Adipocyte (in vitro differentiated cells): ENCODE data around the gene WDR59.

ENCODE experiments used
- DNase-seq: peaks from one replicate; pipeline ENCODE4 v3.0.0-alpha.2; 2015; ENCODE audit warnings: low read depth
- H3K27me3 ChIP-seq: replicated peaks from 2 replicates; pipeline ENCODE4 v1.7.0; 2013; ENCODE audit warnings: mild to moderate bottlenecking, low read length, moderate library complexity; ENCODE audit not compliant: control insufficient read depth, insufficient read depth
- H3K36me3 ChIP-seq: 2 replicates; pipeline ENCODE4 v1.7.0; 2013; ENCODE audit warnings: low read length, mild to moderate bottlenecking, moderate library complexity; ENCODE audit not compliant: control insufficient read depth, insufficient read depth, severe bottlenecking
- H3K4me1 ChIP-seq: 2 replicates; pipeline ENCODE4 v1.7.0; 2013; ENCODE audit warnings: mild to moderate bottlenecking, low read length, moderate library complexity; ENCODE audit not compliant: control insufficient read depth, insufficient read depth
- H3K4me3 ChIP-seq: 2 replicates; pipeline ENCODE4 v1.7.0; 2013; ENCODE audit warnings: mild to moderate bottlenecking, low read length, moderate library complexity
- H3K9ac ChIP-seq: 2 replicates; pipeline ENCODE4 v1.7.0; 2013; ENCODE audit warnings: mild to moderate bottlenecking, low read length, moderate library complexity
- H3K9me3 ChIP-seq: 2 replicates; pipeline ENCODE4 v1.7.0; 2013; ENCODE audit warnings: mild to moderate bottlenecking, low read length, moderate library complexity; ENCODE audit not compliant: control insufficient read depth

WDR59 gene

GRCh38 chr16:74825941-74826340 is 159.0 kb downstream of the WDR59 start:
- no peaks in the 10 kb centered on the region for H3K4me1 ChIP-seq
- H3K9me3 ChIP-seq = peaks cover 16% of the 10 kb centered on the region
- H3K27me3 ChIP-seq = peaks cover 55% of the 10 kb centered on the region
- DNase-seq = no peak
- H3K4me3 ChIP-seq = no peak overlapping the region
- H3K9ac ChIP-seq = no peak overlapping the region
- H3K36me3 ChIP-seq = no peaks in the 10 kb centered on the region

GRCh38 chr16:74825016-74825415 is 159.9 kb downstream of the WDR59 start:
- Histone ChIP-seq H3K36me3 (no peaks in the 10 kb centered on the region), H3K4me1 (no peaks in the 10 kb centered on the region), H3K9ac (no peak overlapping the region), H3K27me3 (peaks cover 53% of the 10 kb centered on the region), H3K4me3 (no peak overlapping the region), H3K9me3 (peaks cover 23% of the 10 kb centered on the region)
- DNase-seq = no peak
